SU-DHL-6 (cell line): ENCODE results near the gene OLFM1.

Experiments used
- H2AFZ ChIP-seq: fragments of 200-600 bp; sonication (generic); 2 replicates; pipeline ENCODE4 v1.6.1; 2014; ENCODE audit warnings: low read depth, mild to moderate bottlenecking, moderate library complexity, mixed read lengths, antibody characterized with exemption, low read length; ENCODE audit not compliant: severe bottlenecking
- H3F3A ChIP-seq: fragments of 200-600 bp; shearing (Covaris generic); 2 replicates; pipeline ENCODE4 v1.6.0; 2016; ENCODE audit warnings: antibody characterized with exemption, mild to moderate bottlenecking; ENCODE audit not compliant: insufficient read depth
- H3K27ac ChIP-seq: fragments of 200-600 bp; sonication (generic); 2 replicates; pipeline ENCODE4 v1.5.1; 2016; ENCODE audit warnings: low read depth, mild to moderate bottlenecking, low read length, moderate library complexity, mixed read lengths
- H3K27me3 ChIP-seq: fragments of 200-600 bp; sonication (generic), shearing (Covaris generic); 2 replicates; pipeline ENCODE4 v1.6.0; 2014; ENCODE audit warnings: mild to moderate bottlenecking, low read length
- H3K36me3 ChIP-seq: fragments of 200-600 bp; sonication (generic); 2 replicates; pipeline ENCODE4 v1.6.1; 2014; ENCODE audit warnings: mild to moderate bottlenecking, low read length, mixed read lengths
- H3K4me2 ChIP-seq: fragments of 300-600, 200-600 bp; shearing (Covaris generic), sonication (generic); 2 replicates; pipeline ENCODE4 v1.6.0; 2014; ENCODE audit warnings: low read length, low read depth, mild to moderate bottlenecking; ENCODE audit not compliant: poor library complexity, severe bottlenecking
- H3K4me3 ChIP-seq: fragments of 200-600 bp; sonication (generic); 2 replicates; pipeline ENCODE4 v1.5.1; 2014; ENCODE audit warnings: antibody characterized with exemption, low read length, mild to moderate bottlenecking, mixed read lengths; ENCODE audit not compliant: insufficient read depth, poor library complexity, severe bottlenecking
- H3K79me2 ChIP-seq: fragments of 200-600 bp; sonication (generic); 2 replicates; pipeline ENCODE4 v1.6.1; 2014; ENCODE audit warnings: mild to moderate bottlenecking, low read length, moderate library complexity; ENCODE audit not compliant: insufficient read depth
- H3K9ac ChIP-seq: fragments of 200-600 bp; sonication (generic); 2 replicates; pipeline ENCODE4 v1.7.0; 2014; ENCODE audit warnings: mild to moderate bottlenecking, low read length
- H3K9me2 ChIP-seq: fragments of 200-600 bp; sonication (generic); replicated peaks from 2 replicates; pipeline ENCODE4 v1.6.1; 2014; ENCODE audit warnings: low read length; ENCODE audit not compliant: insufficient read depth
- H3K9me3 ChIP-seq: fragments of 200-600 bp; sonication (generic); 2 replicates; pipeline ENCODE4 v1.6.1; 2014; ENCODE audit warnings: low read length, mixed read lengths; ENCODE audit not compliant: insufficient read depth
- H4K20me1 ChIP-seq: fragments of 200-600 bp; sonication (generic); 2 replicates; pipeline ENCODE4 v1.6.1; 2014; ENCODE audit warnings: low read depth, mild to moderate bottlenecking, antibody characterized with exemption, low read length, moderate library complexity, mixed read lengths
- CTCF ChIP-seq: fragments of 200-600 bp; sonication (generic); IDR thresholded peaks from one replicate; pipeline ENCODE4 v1.5.1; 2017; ENCODE audit warnings: antibody characterized with exemption, mild to moderate bottlenecking, low read length, moderate library complexity; ENCODE audit not compliant: insufficient read depth, poor library complexity, severe bottlenecking
- EZH2phosphoT487 ChIP-seq: fragments of 200-600 bp; sonication (generic), shearing (Covaris generic); conservative IDR thresholded peaks from 2 replicates; pipeline ENCODE4 v1.6.1; 2018; ENCODE audit warnings: mild to moderate bottlenecking, antibody characterized with exemption, low read length, moderate library complexity, mixed read lengths

OLFM1 gene

GRCh38 chr9:135095470-135096407 is 8.3 kb downstream of the OLFM1 start:
- Histone ChIP-seq H3K4me2 (no peak overlapping the region), H3K27ac (no peak overlapping the region), H3K4me3 (no peak overlapping the region), H3K9me2 (no peaks in the 10 kb centered on the region), H3K36me3 (no peaks in the 10 kb centered on the region), H3F3A (no peaks in the 10 kb centered on the region), H3K9ac (no peak overlapping the region), H3K79me2 (no peaks in the 10 kb centered on the region), H3K27me3 (no peaks in the 10 kb centered on the region), H3K9me3 (no peaks in the 10 kb centered on the region), H4K20me1 (no peaks in the 10 kb centered on the region), H2AFZ (no peak overlapping the region)
- TF ChIP-seq CTCF, result no peak
- no peak for TF ChIP-seq EZH2phosphoT487

GRCh38 chr9:135096408-135096895 is 9.0 kb downstream of the OLFM1 start:
- H3K9me3 ChIP-seq, result no peaks in the 10 kb centered on the region
- H3K27ac ChIP-seq, result no peak overlapping the region
- H3F3A ChIP-seq, result no peaks in the 10 kb centered on the region
- no peaks in the 10 kb centered on the region for H4K20me1 ChIP-seq
- TF ChIP-seq CTCF (no peak), EZH2phosphoT487 (no peak)
- H3K9me2 ChIP-seq, result no peaks in the 10 kb centered on the region
- H3K27me3 ChIP-seq, result no peaks in the 10 kb centered on the region
- no peaks in the 10 kb centered on the region for H3K79me2 ChIP-seq
- no peak overlapping the region for H3K4me2 ChIP-seq
- H2AFZ ChIP-seq, result no peak overlapping the region
- no peak overlapping the region for H3K4me3 ChIP-seq
- H3K36me3 ChIP-seq, result no peaks in the 10 kb centered on the region
- H3K9ac ChIP-seq, result no peak overlapping the region

GRCh38 chr9:135098400-135099105 is 11.1 kb downstream of the OLFM1 start:
- no peak overlapping the region for H3K4me3 ChIP-seq
- no peaks in the 10 kb centered on the region for H3K79me2 ChIP-seq
- H3K4me2 ChIP-seq, result no peak overlapping the region
- TF ChIP-seq CTCF, result no peak
- no peak for TF ChIP-seq EZH2phosphoT487
- H4K20me1 ChIP-seq, result no peaks in the 10 kb centered on the region
- no peak overlapping the region for H3K27ac ChIP-seq
- H3K27me3 ChIP-seq, result no peaks in the 10 kb centered on the region
- H3K9me2 ChIP-seq, result no peaks in the 10 kb centered on the region
- no peak overlapping the region for H3K9ac ChIP-seq
- no peaks in the 10 kb centered on the region for H3K36me3 ChIP-seq
- H2AFZ ChIP-seq, result no peak overlapping the region
- H3K9me3 ChIP-seq, result no peaks in the 10 kb centered on the region
- no peaks in the 10 kb centered on the region for H3F3A ChIP-seq
